Activated naive CD4-positive, alpha-beta T cell treated with anti-CD3 and anti-CD28 coated beads, Interleukin-2, amount 10 ng/mL, durations not matched to agents 7 days and 5 days (primary cell): ENCODE measurements around the gene HPX.

ENCODE experiments used
- CTCF ChIA-PET: fragments of 350-600 bp; sonication (Branson Sonifier 250); formaldehyde crosslinking; loops from one replicate; lab custom pipeline; 2021; ENCODE audit warnings: antibody characterized with exemption; lab: Charles Lee
- DNase-seq: peaks from one replicate; pipeline ENCODE4 v3.0.0-alpha.2; 2020
- H3K27ac Mint-ChIP-seq: one replicate; pipeline ENCODE4 v1.8.0; 2021; ENCODE audit warnings: mild to moderate bottlenecking, moderate library complexity, mixed read lengths
- H3K27me3 Mint-ChIP-seq: one replicate; pipeline ENCODE4 v1.8.0; 2021; ENCODE audit warnings: mild to moderate bottlenecking, mixed read lengths
- H3K36me3 Mint-ChIP-seq: one replicate; pipeline ENCODE4 v1.8.0; 2021; ENCODE audit warnings: mixed read lengths
- H3K4me1 Mint-ChIP-seq: one replicate; pipeline ENCODE4 v1.8.0; 2021; ENCODE audit warnings: mixed read lengths
- H3K4me3 Mint-ChIP-seq: one replicate; pipeline ENCODE4 v1.8.0; 2021; ENCODE audit warnings: mild to moderate bottlenecking, moderate library complexity, mixed read lengths
- H3K9me3 Mint-ChIP-seq: one replicate; pipeline ENCODE4 v1.8.0; 2021; ENCODE audit warnings: mixed read lengths

The HPX gene

GRCh38 chr11:6475936-6476335, 35.1 kb upstream of the HPX start:
- Mint-ChIP-seq H3K36me3 (peaks cover 28% of the 10 kb centered on the region), H3K27ac (no peak overlapping the region), H3K9me3 (no peaks in the 10 kb centered on the region), H3K4me1 (peaks cover 43% of the 10 kb centered on the region), H3K4me3 (no peak overlapping the region), H3K27me3 (peaks cover 18% of the 10 kb centered on the region)
- DNase-seq = no peak
- CTCF ChIA-PET = interaction anchor here (0.6 to 3.8 kb wide), 6 partner anchors 12 to 193 kb away, joined by 3 to 20 read pairs (median 3); no protein-coding TSS in a partner anchor

GRCh38 chr11:6474806-6475500, 34.2 kb upstream of the HPX start:
- no peak for DNase-seq
- CTCF ChIA-PET = interaction anchor here (0.9 to 3.8 kb wide), 3 partner anchors 56 to 112 kb away, joined by 3 to 20 read pairs (median 3); no protein-coding TSS in a partner anchor

GRCh38 chr11:6474413-6474792, 33.6 kb upstream of the HPX start:
- H3K4me1 Mint-ChIP-seq = peaks cover 28% of the 10 kb centered on the region
- H3K9me3 Mint-ChIP-seq = no peaks in the 10 kb centered on the region

More at GRCh38 chr11:6474806-6475500, 34.2 kb upstream of the HPX start:
- Mint-ChIP-seq H3K27ac (no peak overlapping the region), H3K27me3 (peaks cover 18% of the 10 kb centered on the region), H3K9me3 (no peaks in the 10 kb centered on the region), H3K4me3 (peak overlapping the region; percentile 73), H3K4me1 (peaks cover 33% of the 10 kb centered on the region), H3K36me3 (peaks cover 25% of the 10 kb centered on the region)

DNA sequence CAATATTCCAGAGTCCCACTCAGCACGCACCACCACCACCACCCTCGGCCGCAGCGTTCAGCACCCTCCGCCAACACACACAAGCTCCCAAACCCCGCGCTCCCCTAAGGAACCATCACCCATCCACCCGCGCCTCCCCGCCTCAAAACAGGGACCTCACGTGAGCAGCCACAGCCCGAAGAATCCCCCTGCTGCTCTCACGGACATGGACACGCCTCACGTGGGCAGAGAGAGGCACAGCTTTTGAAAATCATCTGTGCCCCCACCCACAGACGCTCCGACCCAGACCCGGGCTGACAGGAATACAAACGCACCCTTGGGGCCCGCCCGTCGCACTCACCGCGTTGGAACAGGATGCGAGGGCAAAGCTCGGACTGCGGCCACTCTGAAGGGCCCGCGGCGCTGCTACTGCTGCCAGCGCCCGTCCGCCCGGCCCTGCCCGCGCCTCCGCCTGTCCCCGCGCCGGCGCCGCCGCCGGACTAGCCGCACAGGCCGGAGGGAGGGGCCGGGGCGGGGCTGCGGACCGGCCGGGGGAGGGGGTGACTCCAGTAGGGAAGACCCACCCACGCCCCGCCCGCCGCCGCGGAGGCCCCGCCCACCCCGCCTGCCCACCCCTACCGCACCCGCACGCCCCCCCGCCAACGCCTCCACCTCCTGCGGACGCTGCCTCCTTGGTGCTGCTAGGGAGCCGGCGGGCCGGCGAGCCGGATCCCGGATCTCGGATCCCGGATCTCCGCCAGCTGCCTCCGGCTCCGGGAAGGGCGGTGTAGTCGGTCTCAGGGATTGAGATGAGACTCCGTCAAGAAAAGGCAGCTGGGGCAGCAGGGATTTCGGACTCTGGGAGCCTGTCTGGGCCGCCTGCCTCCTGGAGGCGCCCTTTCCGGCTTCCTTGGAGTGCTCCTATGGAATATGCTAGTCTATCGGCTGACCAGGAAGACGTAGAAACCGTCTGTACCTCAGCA, 32.9 kb upstream of the HPX start, which contains the start of gene TRIM3:
TSS of gene TRIM3 (minus strand) at position 491 of the 962 bp plus-strand sequence. CDS start 8,246 bp downstream, outside the sequence.
- CTCF ChIA-PET = interaction anchor here (1.2 kb wide), 1 partner anchor 95 kb away, joined by 3 read pairs; no protein-coding TSS in a partner anchor
- Mint-ChIP-seq H3K27ac (peak within 1 kb of the TSS; percentile 45), H3K4me1 (peaks cover 21% of the 10 kb centered on the region), H3K27me3 (peaks cover 18% of the 10 kb centered on the region), H3K36me3 (peaks cover 16% of the 10 kb centered on the region), H3K9me3 (no peaks in the 10 kb centered on the region), H3K4me3 (peak within 1 kb of the TSS; percentile 81)
- peak; percentile 77 for DNase-seq

More at GRCh38 chr11:6474413-6474792, 33.6 kb upstream of the HPX start:
- Mint-ChIP-seq H3K36me3 (peaks cover 23% of the 10 kb centered on the region), H3K27me3 (peaks cover 18% of the 10 kb centered on the region), H3K4me3 (peak overlapping the region; percentile 73), H3K27ac (no peak overlapping the region)
- no peak for DNase-seq
- CTCF ChIA-PET = interaction anchor here (3.8 kb wide), 1 partner anchor 96 kb away, joined by 20 read pairs; no protein-coding TSS in a partner anchor

- CTCF ChIA-PET = interaction anchor here (1.1 to 1.3 kb wide), 3 partner anchors 8 to 94 kb away, joined by 3 read pairs; partner anchors contain the start of genes ARFIP2 and TIMM10B
- H3K4me1 Mint-ChIP-seq = peaks cover 20% of the 10 kb centered on the region
- H3K27ac Mint-ChIP-seq = no peak overlapping the region
- no peak for DNase-seq
- peaks cover 12% of the 10 kb centered on the region for H3K36me3 Mint-ChIP-seq
- no peaks in the 10 kb centered on the region for H3K9me3 Mint-ChIP-seq
- H3K27me3 Mint-ChIP-seq = peaks cover 18% of the 10 kb centered on the region
- H3K4me3 Mint-ChIP-seq = peak overlapping the region; percentile 61
Observed at GRCh38 chr11:6472934-6473333, 32.1 kb upstream of the HPX start.

- DNase-seq = no peak
- no peak overlapping the region for H3K27ac Mint-ChIP-seq
- CTCF ChIA-PET = interaction anchor here (0.9 to 1.0 kb wide), 2 partner anchors 26 to 90 kb away, joined by 3 to 7 read pairs; no protein-coding TSS in a partner anchor
- H3K4me3 Mint-ChIP-seq = no peak overlapping the region
- H3K36me3 Mint-ChIP-seq = no peaks in the 10 kb centered on the region
- H3K27me3 Mint-ChIP-seq = peaks cover 23% of the 10 kb centered on the region
- no peaks in the 10 kb centered on the region for H3K9me3 Mint-ChIP-seq
- peaks cover 20% of the 10 kb centered on the region for H3K4me1 Mint-ChIP-seq
Observed at GRCh38 chr11:6469599-6469998, 28.8 kb upstream of the HPX start.

DNA sequence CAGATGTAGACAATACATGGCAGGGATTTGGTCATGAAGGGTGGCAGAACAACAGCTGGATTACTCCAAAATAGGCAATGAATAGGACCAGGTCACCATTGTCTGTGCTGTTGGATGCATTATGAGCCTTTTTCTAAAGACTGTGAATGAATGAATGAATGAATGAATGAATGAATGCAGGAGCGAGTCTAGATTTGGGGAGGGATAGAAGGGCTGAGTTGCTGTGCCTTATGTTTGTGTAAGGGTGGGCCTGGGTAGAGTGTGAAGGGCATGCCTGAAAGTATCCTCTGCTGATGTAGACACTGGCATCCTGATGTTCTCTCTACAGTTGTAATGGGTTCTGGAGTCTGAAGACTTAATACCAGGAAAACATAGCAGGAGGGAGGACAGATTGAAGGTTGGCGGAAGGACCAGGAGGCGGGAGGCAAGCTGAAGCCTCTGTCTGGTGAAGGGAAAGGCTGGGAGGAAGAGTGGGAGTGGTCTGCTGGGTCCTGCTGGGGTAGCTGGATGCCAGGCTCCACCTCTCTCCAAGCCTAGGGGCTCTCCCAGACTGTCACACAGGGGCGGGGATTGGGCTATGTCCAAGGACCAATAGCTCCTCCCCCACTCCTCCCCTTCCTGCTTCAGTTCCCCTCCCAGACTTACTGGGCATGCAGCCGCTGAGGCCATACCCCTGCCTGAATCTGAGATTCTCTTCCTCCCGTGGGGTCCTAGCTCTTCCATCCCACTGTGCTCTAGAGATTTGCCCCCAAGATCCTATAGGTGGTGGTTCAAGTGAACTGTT, 28.1 kb upstream of the HPX start:
- H3K9me3 Mint-ChIP-seq = no peaks in the 10 kb centered on the region
- no peak for DNase-seq
- peaks cover 16% of the 10 kb centered on the region for H3K4me1 Mint-ChIP-seq
- CTCF ChIA-PET = interaction anchor here (1.0 to 1.6 kb wide), 5 partner anchors 8 to 90 kb away, joined by 3 to 7 read pairs (median 5); no protein-coding TSS in a partner anchor
- H3K27me3 Mint-ChIP-seq = peaks cover 18% of the 10 kb centered on the region
- no peak overlapping the region for H3K4me3 Mint-ChIP-seq
- no peaks in the 10 kb centered on the region for H3K36me3 Mint-ChIP-seq
- H3K27ac Mint-ChIP-seq = no peak overlapping the region

- CTCF ChIA-PET = interaction anchor here (1.6 to 4.7 kb wide), 2 partner anchors 16 to 46 kb away, joined by 6 to 20 read pairs; no protein-coding TSS in a partner anchor
- no peaks in the 10 kb centered on the region for H3K36me3 Mint-ChIP-seq
- DNase-seq = no peak
Observed at GRCh38 chr11:6459099-6459450, 18.3 kb upstream of the HPX start.

DNA sequence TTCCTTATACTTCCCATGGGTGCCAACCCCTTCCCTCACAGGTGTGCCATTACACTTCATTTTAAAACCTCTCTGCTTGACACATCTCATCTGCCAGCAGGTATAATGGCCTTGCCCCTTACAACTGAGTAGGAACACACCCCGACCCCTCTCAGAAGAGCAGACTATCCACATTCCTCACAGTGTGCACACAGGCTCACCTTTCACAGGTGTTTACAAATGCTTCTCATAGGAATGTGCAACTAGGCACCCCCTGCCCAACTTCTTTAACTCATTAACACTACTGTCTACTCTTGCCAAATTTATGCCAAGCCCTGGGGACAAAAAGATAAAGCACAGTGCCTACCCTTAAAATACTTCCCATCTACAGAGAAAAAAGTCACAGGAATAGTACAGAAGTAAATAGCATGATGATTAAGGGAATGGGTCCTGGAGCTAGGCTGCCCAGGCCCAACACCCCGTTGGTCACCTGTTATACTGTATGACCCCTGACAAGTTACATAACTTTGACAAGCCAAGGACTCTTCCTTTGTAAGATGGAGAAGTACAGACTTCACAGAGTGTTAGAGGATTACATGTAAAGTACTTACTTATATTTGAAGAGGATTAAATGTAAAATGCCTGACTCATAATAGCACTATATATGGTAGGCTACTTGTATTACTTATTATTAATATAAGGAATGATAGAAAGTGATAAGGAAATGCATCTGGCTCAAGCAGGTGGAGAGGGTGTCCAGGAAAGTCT, 17.7 kb upstream of the HPX start:
- Mint-ChIP-seq H3K4me3 (no peak overlapping the region), H3K4me1 (no peaks in the 10 kb centered on the region), H3K27me3 (no peaks in the 10 kb centered on the region), H3K27ac (no peak overlapping the region), H3K9me3 (no peaks in the 10 kb centered on the region), H3K36me3 (no peaks in the 10 kb centered on the region)
- no peak for DNase-seq
- CTCF ChIA-PET = interaction anchor here (1.6 to 4.7 kb wide), 2 partner anchors 15 to 47 kb away, joined by 6 to 20 read pairs; no protein-coding TSS in a partner anchor

More at GRCh38 chr11:6459099-6459450, 18.3 kb upstream of the HPX start:
- H3K4me3 Mint-ChIP-seq = no peak overlapping the region
- H3K27ac Mint-ChIP-seq = no peak overlapping the region
- H3K9me3 Mint-ChIP-seq = no peaks in the 10 kb centered on the region
- no peaks in the 10 kb centered on the region for H3K4me1 Mint-ChIP-seq
- H3K27me3 Mint-ChIP-seq = no peaks in the 10 kb centered on the region

DNA sequence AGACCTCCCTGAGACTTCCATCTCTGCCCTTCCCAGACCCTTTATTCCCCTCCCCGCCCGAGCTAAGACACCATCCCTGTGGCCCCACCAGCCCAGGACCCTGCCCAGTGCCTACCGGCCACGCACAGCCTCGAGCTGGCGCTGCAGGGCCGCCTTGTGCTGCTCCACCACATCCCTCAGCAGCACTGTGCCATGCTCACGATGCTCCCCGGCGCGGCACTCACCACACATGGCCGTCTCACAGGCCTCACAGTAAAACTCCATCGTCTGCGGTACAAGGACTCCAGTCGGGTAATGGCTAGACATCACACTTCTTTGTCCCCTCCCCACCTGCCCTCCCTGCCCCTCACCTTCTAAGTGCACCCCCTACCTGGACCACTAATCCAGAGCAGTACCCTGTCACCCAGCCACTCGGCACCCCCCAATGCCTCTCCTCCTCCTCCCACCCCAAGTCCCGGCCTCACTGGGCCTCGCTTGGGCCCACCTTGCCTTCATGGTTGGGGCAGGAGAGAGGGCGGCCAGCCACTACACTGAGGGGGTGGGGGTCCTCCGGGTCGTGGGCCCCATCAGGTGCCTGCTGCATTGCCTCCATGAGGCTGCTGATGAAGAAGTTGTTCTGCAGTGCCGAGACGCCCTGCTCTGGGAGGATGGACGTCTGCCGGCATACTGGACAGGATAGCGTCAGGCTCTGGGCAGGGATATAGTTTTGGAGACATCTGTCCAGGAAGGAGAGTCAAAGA, 17.0 kb upstream of the HPX start:
- Mint-ChIP-seq H3K4me3 (no peak overlapping the region), H3K27ac (no peak overlapping the region), H3K4me1 (no peaks in the 10 kb centered on the region), H3K9me3 (no peaks in the 10 kb centered on the region), H3K36me3 (no peaks in the 10 kb centered on the region), H3K27me3 (no peaks in the 10 kb centered on the region)
- CTCF ChIA-PET = no interaction called here
- no peak for DNase-seq

- Mint-ChIP-seq H3K9me3 (no peaks in the 10 kb centered on the region), H3K27ac (no peak overlapping the region), H3K36me3 (no peaks in the 10 kb centered on the region), H3K27me3 (no peaks in the 10 kb centered on the region), H3K4me1 (no peaks in the 10 kb centered on the region), H3K4me3 (no peak overlapping the region)
- no peak for DNase-seq
- CTCF ChIA-PET = interaction anchor here (1.9 to 3.2 kb wide), 2 partner anchors 12 to 17 kb away, joined by 5 to 15 read pairs; no protein-coding TSS in a partner anchor
Observed at GRCh38 chr11:6456361-6457073, 15.7 kb upstream of the HPX start.
